DND-41 (cell line): ENCODE data around the gene TMEM51.

Source experiments
- EZH2 ChIP-seq: IDR thresholded peaks from 3 replicates; pipeline ENCODE4 v1.6.1; 2012; ENCODE audit warnings: borderline replicate concordance, low read depth, mild to moderate bottlenecking, moderate library complexity, low read length, inconsistent platforms; ENCODE audit not compliant: severe bottlenecking
- TF ChIP-seq, protein P1 (sequence below): IDR thresholded peaks from 2 replicates; pipeline ENCODE4 v1.5.1; 2012; ENCODE audit warnings: borderline replicate concordance, low read length, moderate library complexity, mild to moderate bottlenecking; ENCODE audit not compliant: poor library complexity, severe bottlenecking; ENCODE audit errors: extremely low read depth

DNA sequence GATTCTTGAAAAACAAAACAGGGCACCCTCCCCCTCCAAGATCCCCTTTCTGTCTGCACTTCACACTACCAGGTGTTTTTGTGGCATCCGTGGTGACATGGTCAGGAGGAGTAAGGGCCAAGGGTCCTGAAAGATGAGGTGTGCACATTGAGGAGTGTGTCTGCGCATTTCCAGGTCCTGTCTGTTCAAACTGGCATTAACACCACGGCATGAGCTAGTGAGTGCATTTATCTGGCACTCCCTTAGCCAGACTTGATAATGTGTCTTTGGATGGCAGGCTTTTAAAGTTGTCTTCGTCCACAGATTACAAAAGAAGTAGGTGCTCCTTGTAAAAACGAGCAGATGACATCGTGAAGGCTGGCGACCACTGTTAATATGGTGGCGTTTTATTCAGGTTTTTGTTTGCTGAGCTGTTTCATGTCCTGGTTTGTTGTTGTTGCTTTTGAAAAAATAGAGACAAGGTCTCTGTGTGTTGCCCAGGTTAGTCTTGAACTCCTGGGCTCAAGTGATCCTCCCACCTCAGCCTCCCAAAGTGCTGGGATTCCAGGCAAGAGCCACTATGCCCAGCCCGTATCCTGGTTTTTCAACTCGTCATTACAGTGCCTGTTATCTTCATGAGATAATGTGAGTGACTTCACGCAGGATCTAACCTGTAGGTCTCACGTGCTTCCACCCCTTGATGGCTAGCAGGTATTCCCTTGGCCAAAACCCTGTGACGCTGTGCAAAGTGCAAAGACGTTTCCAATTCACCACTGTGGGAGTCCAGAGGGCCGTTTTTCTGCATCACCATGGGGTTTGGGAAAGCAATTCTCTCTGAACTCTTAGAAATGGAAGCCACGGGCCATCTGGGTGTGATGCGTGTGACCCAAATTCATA lies 4.2 kb downstream of the TMEM51 start:
- TF ChIP-seq EZH2: no peak
- TF ChIP-seq, protein P1, sequence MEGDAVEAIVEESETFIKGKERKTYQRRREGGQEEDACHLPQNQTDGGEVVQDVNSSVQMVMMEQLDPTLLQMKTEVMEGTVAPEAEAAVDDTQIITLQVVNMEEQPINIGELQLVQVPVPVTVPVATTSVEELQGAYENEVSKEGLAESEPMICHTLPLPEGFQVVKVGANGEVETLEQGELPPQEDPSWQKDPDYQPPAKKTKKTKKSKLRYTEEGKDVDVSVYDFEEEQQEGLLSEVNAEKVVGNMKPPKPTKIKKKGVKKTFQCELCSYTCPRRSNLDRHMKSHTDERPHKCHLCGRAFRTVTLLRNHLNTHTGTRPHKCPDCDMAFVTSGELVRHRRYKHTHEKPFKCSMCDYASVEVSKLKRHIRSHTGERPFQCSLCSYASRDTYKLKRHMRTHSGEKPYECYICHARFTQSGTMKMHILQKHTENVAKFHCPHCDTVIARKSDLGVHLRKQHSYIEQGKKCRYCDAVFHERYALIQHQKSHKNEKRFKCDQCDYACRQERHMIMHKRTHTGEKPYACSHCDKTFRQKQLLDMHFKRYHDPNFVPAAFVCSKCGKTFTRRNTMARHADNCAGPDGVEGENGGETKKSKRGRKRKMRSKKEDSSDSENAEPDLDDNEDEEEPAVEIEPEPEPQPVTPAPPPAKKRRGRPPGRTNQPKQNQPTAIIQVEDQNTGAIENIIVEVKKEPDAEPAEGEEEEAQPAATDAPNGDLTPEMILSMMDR: no peak
